CD4-positive, alpha-beta T cell treated with Interleukin-1 beta for 1 hour (primary cell): ENCODE data around the gene FUCA2.
"Not testable (repeated sequence)": the region's sequence is repeated elsewhere in the genome, so short reads cannot be mapped to it uniquely, and the experiment has no call there.

Experiments used
- DNase-seq, 2 donors: peaks; one replicate each; pipeline ENCODE4 v3.0.0-alpha.2; 2020 to 2022

The FUCA2 gene

GRCh38 chr6:143490775-143491174 is 20.7 kb downstream of the FUCA2 start:
- no peak for DNase-seq

GRCh38 chr6:143490244-143490643 is 21.3 kb downstream of the FUCA2 start:
- no peak for DNase-seq

- no peak for DNase-seq
Observed at GRCh38 chr6:143486752-143487151, 24.8 kb downstream of the FUCA2 start.

GRCh38 chr6:143485967-143486366 is 25.6 kb downstream of the FUCA2 start:
- no peak for DNase-seq

GRCh38 chr6:143482593-143482992 is 28.9 kb downstream of the FUCA2 start:
- DNase-seq: no peak

- no peak for DNase-seq
Observed at GRCh38 chr6:143478479-143479062, 32.9 kb downstream of the FUCA2 start.

- no peak for DNase-seq
Observed at GRCh38 chr6:143476545-143476944, 35.0 kb downstream of the FUCA2 start.

GRCh38 chr6:143471822-143472221 is 39.7 kb downstream of the FUCA2 start:
- no peak for DNase-seq

- not testable (repeated sequence) for DNase-seq
Observed at GRCh38 chr6:143468823-143469222, 42.7 kb downstream of the FUCA2 start.

DNA sequence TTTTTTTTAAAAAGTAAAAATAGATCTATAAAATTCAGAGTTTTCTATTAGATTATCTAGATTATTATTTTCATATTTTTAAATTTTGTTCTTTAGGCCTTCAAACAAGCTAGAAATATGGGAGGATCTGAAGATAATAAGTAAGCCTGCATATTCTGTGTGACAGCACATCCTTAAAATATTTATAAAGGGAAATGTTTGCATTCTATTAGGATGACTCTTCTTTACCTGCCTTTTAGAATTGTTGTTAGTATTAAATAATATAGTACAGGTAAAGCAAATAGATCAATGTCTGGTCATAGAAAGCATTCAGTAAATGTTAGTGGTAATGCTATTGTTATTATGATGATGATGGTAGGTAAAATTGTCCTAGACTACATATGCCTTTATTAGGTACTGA is 43.5 kb downstream of the FUCA2 start:
- DNase-seq: no peak

- no peak for DNase-seq
Observed at GRCh38 chr6:143465546-143465945, 46.0 kb downstream of the FUCA2 start.

- no peak for DNase-seq
Observed at GRCh38 chr6:143457563-143458359, 53.8 kb downstream of the FUCA2 start.

DNA sequence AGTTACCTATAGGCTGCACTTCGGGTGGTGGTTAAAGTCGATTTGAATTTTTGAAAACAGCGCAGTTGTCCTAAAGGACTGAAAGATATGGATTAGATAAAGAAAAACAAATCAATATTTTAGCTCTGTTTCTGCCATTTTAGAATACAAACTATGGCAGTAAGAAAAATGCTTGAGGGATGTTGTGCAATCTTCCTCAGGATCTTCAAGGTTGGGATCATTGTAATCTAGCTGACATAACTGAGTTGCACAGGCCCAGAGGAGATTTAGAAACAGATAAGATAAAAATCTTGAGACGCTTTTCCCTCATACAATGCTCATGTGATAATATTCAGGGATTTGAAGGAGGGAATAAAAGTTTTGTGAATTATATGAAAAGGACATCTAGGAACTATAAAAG is 60.0 kb downstream of the FUCA2 start:
- no peak for DNase-seq

DNA sequence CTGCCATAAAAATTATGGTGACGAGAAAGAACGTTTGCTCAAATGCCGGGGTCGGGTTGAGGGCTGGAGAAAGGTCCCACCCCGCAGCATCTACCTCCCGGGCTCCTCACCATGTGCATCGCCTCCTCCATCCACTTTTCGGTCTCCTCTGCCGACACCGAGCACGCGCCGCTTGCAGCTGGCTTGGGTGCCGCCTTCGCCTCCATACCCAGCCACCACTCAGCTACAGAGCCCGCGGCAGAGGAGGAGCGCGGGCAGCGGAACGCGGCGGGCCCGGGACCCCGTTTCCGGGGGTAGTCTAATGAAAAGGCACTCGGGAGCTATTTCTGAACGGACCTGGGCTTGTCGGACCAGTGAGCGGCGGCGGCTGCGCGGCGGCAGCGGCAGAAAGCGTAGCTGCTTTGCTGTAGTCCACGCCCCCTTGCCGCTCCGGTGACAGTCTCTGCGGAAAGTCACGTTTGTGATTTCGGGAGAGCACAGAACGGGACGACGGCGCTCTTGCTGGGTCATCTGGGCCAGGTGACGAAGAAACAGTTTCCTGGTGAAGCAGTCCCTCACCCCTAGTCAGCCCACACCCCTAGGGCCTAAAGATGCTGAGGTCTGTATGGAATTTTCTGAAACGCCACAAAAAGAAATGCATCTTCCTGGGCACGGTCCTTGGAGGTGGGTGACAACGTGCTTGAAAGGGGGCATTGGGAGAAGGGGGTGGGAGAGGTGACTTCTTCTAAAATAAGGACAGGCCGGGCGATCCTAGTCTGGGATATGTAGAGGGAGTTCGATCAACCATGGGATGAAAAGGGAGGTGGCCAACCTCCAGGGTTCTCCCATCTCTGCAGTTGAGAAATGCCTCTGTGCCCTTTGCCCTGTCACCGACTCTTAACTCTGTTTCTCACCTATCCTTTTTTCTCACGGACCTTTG is 60.8 kb downstream of the FUCA2 start, which contains the start of the genes ADAT2 and PEX3:
ADAT2 (minus strand) TSS at position 243 of the 919 bp plus-strand sequence; CDS start at position 206, 37 bp downstream.
PEX3 (plus strand) TSS at position 353 of the 919 bp plus-strand sequence; CDS start at position 591, 238 bp downstream.
- peak; percentile 92 to 93 for DNase-seq

- peak; percentile 56 to 75 for DNase-seq
Observed at GRCh38 chr6:143449714-143450452, 61.6 kb downstream of the FUCA2 start.

DNA sequence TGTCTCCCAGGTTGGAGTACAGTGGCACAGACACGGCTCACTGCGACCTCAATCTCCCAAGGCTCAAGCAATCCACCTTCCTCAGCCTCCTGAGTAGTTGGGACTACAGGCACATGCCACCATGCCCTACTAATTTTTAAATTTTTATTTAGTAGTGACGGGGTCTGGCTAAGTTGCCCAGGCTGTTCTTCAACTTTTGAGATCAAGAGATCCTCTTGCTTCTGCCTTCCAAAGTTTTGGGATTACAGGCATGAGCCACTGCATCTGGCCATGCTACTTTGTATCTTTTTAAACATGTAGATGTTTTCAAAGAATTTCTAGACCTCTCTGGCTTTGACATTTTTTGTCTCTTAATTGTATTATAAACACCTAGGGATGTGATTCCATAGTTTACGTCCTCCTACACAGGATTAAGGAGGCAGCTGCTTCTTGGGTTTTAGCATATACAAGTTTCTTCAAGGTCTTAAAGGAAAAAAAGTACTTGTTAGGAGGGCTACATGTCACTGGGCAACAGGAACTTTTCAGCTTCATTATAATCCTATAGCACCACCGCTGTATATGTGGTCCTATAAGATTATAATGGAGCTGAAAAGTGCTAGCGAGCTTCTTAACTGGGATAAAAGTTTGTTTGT is 62.3 kb downstream of the FUCA2 start:
- DNase-seq: no peak

- DNase-seq: not testable (repeated sequence)
Observed at GRCh38 chr6:143447865-143448264, 63.7 kb downstream of the FUCA2 start.
